ENCODE data around the gene CAMKV.
"Not testable (repeated sequence)": the region's sequence is repeated elsewhere in the genome, so short reads cannot be mapped to it uniquely, and the experiment has no call there.

GRCh38 chr3:49823131-49823530 lies 46.6 kb downstream of the CAMKV start:
- TF ChIP-seq CTCF (IDR thresholded peaks at IDR 0.05; ENCODE audit: low read length); EZH2 (IDR thresholded peaks at IDR 0.05; ENCODE audit: borderline replicate concordance, low read length): not testable (repeated sequence)

All from OCI-LY1 (cell line).